Smooth muscle cell (in vitro differentiated cells): ENCODE data around the gene ARHGAP42. TPM values are rescaled to one million over a fixed set of nuclear protein-coding genes. Genes with fewer than 3 reads are reported as not detected.

Experiments used
- DNase-seq: peaks from one replicate; lab custom pipeline; 2025; ENCODE audit not compliant: unreplicated experiment; lab: John Stamatoyannopoulos, UW
- H2AFZ ChIP-seq: fragments of 200-600 bp; sonication (generic); 2 replicates; pipeline ENCODE4 v1.6.0; 2016; ENCODE audit warnings: antibody characterized with exemption, low read depth, mild to moderate bottlenecking
- H3F3A ChIP-seq: fragments of 200-600 bp; sonication (generic); 2 replicates; pipeline ENCODE4 v1.6.0; 2017; ENCODE audit warnings: antibody characterized with exemption, low read depth
- H3K27ac ChIP-seq: fragments of 200-600 bp; sonication (generic); 2 replicates; pipeline ENCODE4 v1.5.1; 2016; ENCODE audit warnings: low read depth, mild to moderate bottlenecking
- H3K27me3 ChIP-seq: fragments of 200-600 bp; sonication (generic); 2 replicates; pipeline ENCODE4 v1.6.1; 2016; ENCODE audit warnings: low read depth, mild to moderate bottlenecking
- H3K36me3 ChIP-seq: fragments of 200-600 bp; sonication (generic); 2 replicates; pipeline ENCODE4 v1.5.1; 2016; ENCODE audit warnings: low read depth
- H3K4me1 ChIP-seq: fragments of 200-600 bp; sonication (generic); 2 replicates; pipeline ENCODE4 v1.5.1; 2016; ENCODE audit warnings: low read depth
- H3K4me2 ChIP-seq: fragments of 200-600 bp; sonication (generic); 2 replicates; pipeline ENCODE4 v1.6.0; 2016; ENCODE audit warnings: mild to moderate bottlenecking
- H3K4me3 ChIP-seq: fragments of 200-600 bp; sonication (generic); 2 replicates; pipeline ENCODE4 v1.5.1; 2016; ENCODE audit warnings: mild to moderate bottlenecking
- H3K79me2 ChIP-seq: fragments of 200-600 bp; sonication (generic); 2 replicates; pipeline ENCODE4 v1.6.0; 2016; ENCODE audit warnings: low read depth, mild to moderate bottlenecking
- H3K9ac ChIP-seq: fragments of 200-600 bp; sonication (generic); 2 replicates; pipeline ENCODE4 v1.6.0; 2016; ENCODE audit warnings: low read depth
- H3K9me3 ChIP-seq: fragments of 200-600 bp; sonication (generic); replicated peaks from 2 replicates; pipeline ENCODE4 v1.5.1; 2016; ENCODE audit warnings: low read depth
- H4K20me1 ChIP-seq: fragments of 200-600 bp; sonication (generic); 2 replicates; pipeline ENCODE4 v1.6.0; 2016; ENCODE audit warnings: low read depth
- WGBS: methylation state at CpG from one replicate; pipeline ENCODE4 v1.1.7; 2016; ENCODE audit warnings: low lambda C conversion rate; 5-methylcytosine and 5-hydroxymethylcytosine counted together
- polyA plus RNA-seq: library from polyadenylated mRNA; unstranded; fragments of >200 nt; fragmentation: Nextera tagmentation; extraction: Ambion mirVana; gene quantifications from 2 replicates; pipeline ENCODE4 v1.2.1, GENCODE V29; 2016
- total RNA-seq: library from RNA; depleted of rRNA; stranded (reverse); fragments of >200 nt; gene quantifications from 2 replicates; pipeline ENCODE4 v1.2.3, GENCODE V29; 2014
- TF ChIP-seq, protein P1 (sequence below): fragments of 200-600 bp; sonication (generic); IDR thresholded peaks from 2 replicates; pipeline ENCODE4 v1.5.1; 2017; ENCODE audit warnings: borderline replicate concordance, mild to moderate bottlenecking, antibody characterized with exemption; ENCODE audit not compliant: insufficient read depth, poor library complexity, severe bottlenecking

ARHGAP42 gene
- total and polyA plus RNA-seq, 2 experiments from 2014 or later: 12.2 to 53.4 TPM

DNA sequence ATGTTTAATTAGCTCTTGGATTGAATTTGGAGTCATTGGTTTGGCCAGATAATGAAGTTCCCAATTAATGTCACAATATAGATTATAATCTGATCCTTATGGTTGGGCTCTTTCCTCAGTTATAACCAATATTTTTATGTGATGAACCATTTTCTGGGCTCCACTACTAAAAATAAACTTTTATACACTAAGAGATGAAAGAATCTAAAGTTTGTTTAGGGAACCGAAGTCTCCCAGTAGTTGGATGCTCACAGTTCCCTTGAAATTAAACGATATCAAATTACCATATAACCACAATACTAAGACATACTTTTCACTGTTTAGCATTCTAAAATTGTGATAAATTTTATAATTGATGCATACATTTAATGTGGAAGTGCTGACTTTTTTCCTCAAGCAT is 47.0 kb upstream of the ARHGAP42 start:
- H3K9ac ChIP-seq: no peak overlapping the region
- H3K27me3 ChIP-seq: no peaks in the 10 kb centered on the region
- TF ChIP-seq, protein P1, sequence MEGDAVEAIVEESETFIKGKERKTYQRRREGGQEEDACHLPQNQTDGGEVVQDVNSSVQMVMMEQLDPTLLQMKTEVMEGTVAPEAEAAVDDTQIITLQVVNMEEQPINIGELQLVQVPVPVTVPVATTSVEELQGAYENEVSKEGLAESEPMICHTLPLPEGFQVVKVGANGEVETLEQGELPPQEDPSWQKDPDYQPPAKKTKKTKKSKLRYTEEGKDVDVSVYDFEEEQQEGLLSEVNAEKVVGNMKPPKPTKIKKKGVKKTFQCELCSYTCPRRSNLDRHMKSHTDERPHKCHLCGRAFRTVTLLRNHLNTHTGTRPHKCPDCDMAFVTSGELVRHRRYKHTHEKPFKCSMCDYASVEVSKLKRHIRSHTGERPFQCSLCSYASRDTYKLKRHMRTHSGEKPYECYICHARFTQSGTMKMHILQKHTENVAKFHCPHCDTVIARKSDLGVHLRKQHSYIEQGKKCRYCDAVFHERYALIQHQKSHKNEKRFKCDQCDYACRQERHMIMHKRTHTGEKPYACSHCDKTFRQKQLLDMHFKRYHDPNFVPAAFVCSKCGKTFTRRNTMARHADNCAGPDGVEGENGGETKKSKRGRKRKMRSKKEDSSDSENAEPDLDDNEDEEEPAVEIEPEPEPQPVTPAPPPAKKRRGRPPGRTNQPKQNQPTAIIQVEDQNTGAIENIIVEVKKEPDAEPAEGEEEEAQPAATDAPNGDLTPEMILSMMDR: no peak
- no peaks in the 10 kb centered on the region for H3K9me3 ChIP-seq
- peaks cover 12% of the 10 kb centered on the region for H3K4me1 ChIP-seq
- H3K4me2 ChIP-seq: no peak overlapping the region
- no peak for DNase-seq
- no peaks in the 10 kb centered on the region for H3K79me2 ChIP-seq
- H4K20me1 ChIP-seq: no peaks in the 10 kb centered on the region
- WGBS: 93% methylated on average over 2 of the region's 2 CpGs
- no peak overlapping the region for H3K27ac ChIP-seq
- no peaks in the 10 kb centered on the region for H3K36me3 ChIP-seq
- no peak overlapping the region for H3K4me3 ChIP-seq
- H3F3A ChIP-seq: no peaks in the 10 kb centered on the region
- H2AFZ ChIP-seq: no peak overlapping the region

DNA sequence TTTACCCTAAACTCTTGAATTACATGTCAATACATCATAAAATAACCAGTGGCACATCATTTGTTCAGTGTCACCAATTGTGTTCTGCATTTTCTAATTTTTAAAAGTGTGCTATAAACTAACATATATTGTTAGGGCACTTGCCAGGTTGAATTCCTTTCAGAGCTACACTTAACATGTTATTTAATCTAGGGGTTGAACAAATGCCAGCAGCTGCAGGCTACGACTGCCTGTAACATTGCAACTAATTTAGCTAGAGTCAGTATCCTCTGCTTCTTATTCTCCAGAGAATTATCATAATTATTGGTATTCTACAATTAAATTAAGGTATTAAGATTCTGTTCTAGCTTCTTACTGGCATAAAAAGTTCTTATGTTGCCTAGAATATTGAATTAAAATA is 46.4 kb upstream of the ARHGAP42 start:
- 83% methylated on average over 1 of the region's 1 CpG for WGBS
- Histone ChIP-seq H3K27me3 (no peaks in the 10 kb centered on the region), H3F3A (no peaks in the 10 kb centered on the region), H3K4me3 (no peak overlapping the region), H3K4me1 (peaks cover 12% of the 10 kb centered on the region), H3K4me2 (no peak overlapping the region), H3K27ac (no peak overlapping the region), H3K9me3 (no peaks in the 10 kb centered on the region), H3K9ac (no peak overlapping the region), H4K20me1 (no peaks in the 10 kb centered on the region), H2AFZ (no peak overlapping the region), H3K79me2 (no peaks in the 10 kb centered on the region), H3K36me3 (no peaks in the 10 kb centered on the region)
- TF ChIP-seq, protein P1: no peak
- DNase-seq: no peak

DNA sequence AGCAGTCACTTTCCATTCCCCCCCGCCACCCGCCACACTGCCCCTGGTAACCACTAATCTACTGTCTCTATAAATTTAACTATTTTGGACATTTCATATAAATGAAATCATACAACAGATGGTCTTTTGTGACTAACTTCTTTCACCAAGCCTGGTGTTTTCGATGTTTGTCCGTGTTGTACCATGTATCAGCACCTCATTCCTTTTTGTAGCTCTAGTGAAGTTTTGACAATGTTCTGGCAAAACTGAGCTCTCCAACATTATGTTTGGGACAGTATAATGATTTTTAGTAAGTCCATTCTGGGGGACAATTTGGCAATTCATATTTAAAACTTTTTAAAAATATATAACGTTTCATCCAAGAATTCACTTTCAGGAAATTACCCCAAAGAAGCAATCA is 45.6 kb upstream of the ARHGAP42 start:
- no peaks in the 10 kb centered on the region for H3K79me2 ChIP-seq
- H3K9ac ChIP-seq: no peak overlapping the region
- H3K4me3 ChIP-seq: no peak overlapping the region
- H3K4me2 ChIP-seq: no peak overlapping the region
- no peak overlapping the region for H2AFZ ChIP-seq
- WGBS: 75% methylated on average over 5 of the region's 5 CpGs
- H3K27me3 ChIP-seq: no peaks in the 10 kb centered on the region
- H4K20me1 ChIP-seq: no peaks in the 10 kb centered on the region
- H3K9me3 ChIP-seq: no peaks in the 10 kb centered on the region
- H3K4me1 ChIP-seq: peaks cover 12% of the 10 kb centered on the region
- no peak for DNase-seq
- TF ChIP-seq, protein P1: no peak
- no peaks in the 10 kb centered on the region for H3F3A ChIP-seq
- no peak overlapping the region for H3K27ac ChIP-seq
- H3K36me3 ChIP-seq: no peaks in the 10 kb centered on the region

DNA sequence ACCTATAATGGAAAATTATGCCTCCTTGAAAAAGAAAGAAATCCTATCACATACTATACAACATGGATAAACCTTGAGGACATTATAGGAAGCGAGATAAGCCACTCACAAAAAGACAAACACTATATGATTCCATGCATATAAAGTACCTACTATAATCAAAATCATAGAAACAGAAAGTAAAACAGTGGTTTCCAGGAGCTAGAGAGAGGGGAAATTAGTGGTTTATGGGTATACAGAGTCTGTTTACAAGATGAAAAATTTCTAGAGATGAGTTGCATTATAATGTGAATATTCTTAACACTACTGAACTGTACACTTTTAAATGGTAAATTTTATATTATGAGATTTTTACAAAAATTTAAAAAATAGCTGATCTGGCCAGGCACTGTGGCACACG is 40.5 kb upstream of the ARHGAP42 start:
- no peak overlapping the region for H2AFZ ChIP-seq
- H3K79me2 ChIP-seq: no peaks in the 10 kb centered on the region
- H4K20me1 ChIP-seq: no peaks in the 10 kb centered on the region
- no peaks in the 10 kb centered on the region for H3F3A ChIP-seq
- H3K36me3 ChIP-seq: no peaks in the 10 kb centered on the region
- 95% methylated on average over 2 of the region's 2 CpGs for WGBS
- no peaks in the 10 kb centered on the region for H3K9me3 ChIP-seq
- no peak overlapping the region for H3K27ac ChIP-seq
- H3K4me3 ChIP-seq: no peak overlapping the region
- H3K9ac ChIP-seq: no peak overlapping the region
- H3K27me3 ChIP-seq: no peaks in the 10 kb centered on the region
- no peaks in the 10 kb centered on the region for H3K4me1 ChIP-seq
- no peak overlapping the region for H3K4me2 ChIP-seq
- TF ChIP-seq, protein P1: no peak
- DNase-seq: no peak
